Ammon's horn (tissue), 1 donor: ENCODE data around the gene CLCN2.

Experiments
- DNase-seq: peaks from one replicate; pipeline ENCODE4 v3.0.0-alpha.2; 2016; ENCODE audit warnings: low spot score

The CLCN2 gene

GRCh38 chr3:184380627-184381260, 19.3 kb upstream of the CLCN2 start:
- no peak for DNase-seq

- peak; percentile 59 for DNase-seq
Measured at GRCh38 chr3:184380185-184380626, 18.8 kb upstream of the CLCN2 start.

- DNase-seq, result no peak
Measured at GRCh38 chr3:184379358-184380184, 18.2 kb upstream of the CLCN2 start, which contains the start of gene CHRD. TSS of gene CHRD (plus strand) at chr3:184380054. CDS start at chr3:184380319, 265 bp downstream.

GRCh38 chr3:184378651-184379357, 17.4 kb upstream of the CLCN2 start:
- DNase-seq, result no peak

GRCh38 chr3:184377882-184378445, 16.6 kb upstream of the CLCN2 start, which contains the start of gene THPO:
TSS of gene THPO (minus strand) at chr3:184378207. CDS start at chr3:184376259, 1,948 bp downstream.
- DNase-seq, result no peak

- no peak for DNase-seq
Measured at GRCh38 chr3:184377374-184377773, 16.0 kb upstream of the CLCN2 start.

GRCh38 chr3:184375747-184376461, 14.5 kb upstream of the CLCN2 start:
- no peak for DNase-seq

GRCh38 chr3:184373422-184373821, 12.0 kb upstream of the CLCN2 start:
- DNase-seq, result no peak

- DNase-seq, result no peak
Measured at GRCh38 chr3:184372911-184373310, 11.5 kb upstream of the CLCN2 start.

GRCh38 chr3:184372296-184372821, 11.0 kb upstream of the CLCN2 start:
- no peak for DNase-seq

- peak; percentile 93 for DNase-seq
Measured at GRCh38 chr3:184371570-184372018, 10.2 kb upstream of the CLCN2 start.

GRCh38 chr3:184368586-184369183, 7.3 kb upstream of the CLCN2 start:
- DNase-seq, result peak; percentile 69

GRCh38 chr3:184368116-184368515, 6.7 kb upstream of the CLCN2 start:
- no peak for DNase-seq

GRCh38 chr3:184366619-184367289, 5.3 kb upstream of the CLCN2 start:
- no peak for DNase-seq

- peak; percentile 97 for DNase-seq
Measured at GRCh38 chr3:184362668-184363546, 1.5 kb upstream of the CLCN2 start.

- DNase-seq, result peak; percentile 82
Measured at GRCh38 chr3:184361932-184362667, 695 bp upstream of the CLCN2 start.

GRCh38 chr3:184360929-184361531, 375 bp downstream of the CLCN2 start:
- no peak for DNase-seq
